Stimulated activated CD4-positive, alpha-beta T cell treated with anti-CD3 and anti-CD28 coated beads, Interleukin-12 subunit alpha, Interleukin-12 subunit beta, amount 100 ng/mL, for 24 hours (primary cell): ENCODE measurements around the gene ZNF407.
A peak's percentile ranks its signal among the peaks of the same experiment; 100 is the strongest.

Source experiments
- DNase-seq, 2 experiments: peaks; one replicate each; pipeline ENCODE4 v3.0.0-alpha.2; 2020; ENCODE audit warnings: low read depth in 2 of 2

ZNF407 gene

GRCh38 chr18:74579496-74580065 is 18.1 kb upstream of the ZNF407 start:
- no peak for DNase-seq

GRCh38 chr18:74582642-74583041 is 15.0 kb upstream of the ZNF407 start:
- DNase-seq = no peak

- no peak for DNase-seq
These were observed 10.2 kb upstream of the ZNF407 start for GRCh38 chr18:74587441-74587840.

GRCh38 chr18:74589021-74589420 is 8.6 kb upstream of the ZNF407 start:
- no peak for DNase-seq

GRCh38 chr18:74589811-74590210 is 7.9 kb upstream of the ZNF407 start:
- DNase-seq = no peak

GRCh38 chr18:74590671-74591070 is 7.0 kb upstream of the ZNF407 start:
- no peak for DNase-seq

- no peak for DNase-seq
These were observed 2.2 kb upstream of the ZNF407 start for GRCh38 chr18:74595431-74595830.

- DNase-seq = peak; percentile 48 to 54
These were observed 522 bp upstream of the ZNF407 start for GRCh38 chr18:74597034-74597661.

GRCh38 chr18:74598350-74599001 is 806 bp downstream of the ZNF407 start:
- DNase-seq = peak; percentile 24 to 60

- DNase-seq = no peak
These were observed 6.7 kb downstream of the ZNF407 start for GRCh38 chr18:74604361-74604760.

GRCh38 chr18:74604774-74605173 is 7.1 kb downstream of the ZNF407 start:
- no peak for DNase-seq

GRCh38 chr18:74608681-74609080 is 11.0 kb downstream of the ZNF407 start:
- DNase-seq = no peak

GRCh38 chr18:74609535-74609934 is 11.9 kb downstream of the ZNF407 start:
- DNase-seq = no peak

- DNase-seq = no peak
These were observed 12.5 kb downstream of the ZNF407 start for GRCh38 chr18:74610051-74610615.

- DNase-seq = no peak
These were observed 13.2 kb downstream of the ZNF407 start for GRCh38 chr18:74610860-74611259.

GRCh38 chr18:74611765-74612164 is 14.1 kb downstream of the ZNF407 start:
- DNase-seq = no peak

GRCh38 chr18:74613381-74613780 is 15.7 kb downstream of the ZNF407 start:
- no peak for DNase-seq

- DNase-seq = no peak
These were observed 18.8 kb downstream of the ZNF407 start for GRCh38 chr18:74616494-74616893.

GRCh38 chr18:74617486-74617885 is 19.8 kb downstream of the ZNF407 start:
- DNase-seq = no peak

- DNase-seq = no peak
These were observed 24.4 kb downstream of the ZNF407 start for GRCh38 chr18:74622072-74622471.

GRCh38 chr18:74623047-74623816 is 25.6 kb downstream of the ZNF407 start:
- DNase-seq = no peak

GRCh38 chr18:74624466-74624865 is 26.8 kb downstream of the ZNF407 start:
- DNase-seq = no peak
